Activated CD8-positive, alpha-beta T cell treated with anti-CD3 and anti-CD28 coated beads, Interleukin-2, amount 10 ng/mL, durations not matched to agents 7 days and 5 days (primary cell): ENCODE measurements around the gene NR5A2. TPM values are rescaled to one million over a fixed set of nuclear protein-coding genes. Genes with fewer than 3 reads are reported as not detected.

Experiments
- ATAC-seq: fragments of 150-1000 bp; cut with Tn5 transposase; one replicate; pipeline ENCODE4 v1.10.0; 2021; ENCODE audit warnings: moderate library complexity
- CTCF ChIA-PET: fragments of 350-600 bp; sonication (Branson Sonifier 250); formaldehyde crosslinking; loops from one replicate; lab custom pipeline; 2021; ENCODE audit warnings: antibody characterized with exemption; lab: Charles Lee
- POLR2A ChIA-PET: fragments of 350-600 bp; sonication (Branson Sonifier 250); formaldehyde crosslinking; loops from one replicate; lab custom pipeline; 2021; ENCODE audit warnings: antibody characterized with exemption; lab: Charles Lee
- DNase-seq: peaks from one replicate; pipeline ENCODE4 v3.0.0-alpha.2; 2020
- H3K27ac Mint-ChIP-seq: one replicate; pipeline ENCODE4 v1.8.0; 2021; ENCODE audit warnings: mild to moderate bottlenecking, mixed read lengths
- H3K27me3 Mint-ChIP-seq: one replicate; pipeline ENCODE4 v1.8.0; 2021; ENCODE audit warnings: low read depth, mixed read lengths
- H3K36me3 Mint-ChIP-seq: one replicate; pipeline ENCODE4 v1.8.0; 2021; ENCODE audit warnings: low read depth, mixed read lengths
- H3K4me1 Mint-ChIP-seq: one replicate; pipeline ENCODE4 v1.8.0; 2021; ENCODE audit warnings: low read depth, mixed read lengths
- H3K4me3 Mint-ChIP-seq: one replicate; pipeline ENCODE4 v1.8.0; 2021; ENCODE audit warnings: mild to moderate bottlenecking, mixed read lengths
- H3K9me3 Mint-ChIP-seq: one replicate; pipeline ENCODE4 v1.8.0; 2022; ENCODE audit warnings: mixed read lengths; ENCODE audit not compliant: insufficient read depth
- total RNA-seq, 2 experiments: library from RNA; stranded (reverse); gene quantifications; one replicate each; pipeline ENCODE4 v1.2.3, GENCODE V29; 2021

The NR5A2 gene
- total RNA-seq, 2 experiments from 2014 or later, result not detected

GRCh38 chr1:200224315-200224714, 196.8 kb downstream of the NR5A2 start:
- Mint-ChIP-seq H3K9me3 (no peaks in the 10 kb centered on the region), H3K27ac (no peak overlapping the region), H3K27me3 (peaks cover 12% of the 10 kb centered on the region), H3K4me1 (peaks cover 20% of the 10 kb centered on the region), H3K4me3 (no peak overlapping the region), H3K36me3 (no peaks in the 10 kb centered on the region)
- DNase-seq, result no peak
- ATAC-seq, result no peak
- POLR2A ChIA-PET, result no interaction called here
- CTCF ChIA-PET, result interaction anchor here (1.4 kb wide), 1 partner anchor 85 kb away, joined by 4 read pairs; no protein-coding TSS in a partner anchor

- no peak overlapping the region for H3K27ac Mint-ChIP-seq
- H3K9me3 Mint-ChIP-seq, result no peaks in the 10 kb centered on the region
- ATAC-seq, result peak; percentile 57
- CTCF ChIA-PET, result interaction anchor here (0.7 kb wide), 1 partner anchor 1867 kb away, joined by 4 read pairs; no protein-coding TSS in a partner anchor
- POLR2A ChIA-PET, result no interaction called here
- DNase-seq, result peak; percentile 29
- H3K36me3 Mint-ChIP-seq, result no peaks in the 10 kb centered on the region
- peaks cover 18% of the 10 kb centered on the region for H3K27me3 Mint-ChIP-seq
- H3K4me1 Mint-ChIP-seq, result peaks cover 19% of the 10 kb centered on the region
- H3K4me3 Mint-ChIP-seq, result no peak overlapping the region
These were observed 198.9 kb downstream of the NR5A2 start for GRCh38 chr1:200226268-200226968.

- ChIA-PET CTCF (no interaction called here), POLR2A (no interaction called here)
- H3K4me1 Mint-ChIP-seq, result peaks cover 14% of the 10 kb centered on the region
- H3K27me3 Mint-ChIP-seq, result peaks cover 18% of the 10 kb centered on the region
- no peak for ATAC-seq
- no peak overlapping the region for H3K4me3 Mint-ChIP-seq
- no peak overlapping the region for H3K27ac Mint-ChIP-seq
- no peak for DNase-seq
- no peaks in the 10 kb centered on the region for H3K9me3 Mint-ChIP-seq
- H3K36me3 Mint-ChIP-seq, result no peaks in the 10 kb centered on the region
These were observed 199.4 kb downstream of the NR5A2 start for GRCh38 chr1:200226969-200227303.
